HG03108 (cell line): ENCODE results near the gene NAA38.
"Not testable (repeated sequence)": the region's sequence is repeated elsewhere in the genome, so short reads cannot be mapped to it uniquely, and the experiment has no call there.

Experiments
- ATAC-seq: cut with Tn5 transposase; IDR thresholded peaks from one replicate; pipeline ENCODE4 v1.9.1; 2021; ENCODE audit warnings: moderate library complexity; ENCODE audit not compliant: unreplicated experiment

NAA38 gene

GRCh38 chr17:7825206-7825990, 32.0 kb downstream of the NAA38 start:
- no peak for ATAC-seq

GRCh38 chr17:7824021-7824924, 33.1 kb downstream of the NAA38 start:
- ATAC-seq, result no peak

GRCh38 chr17:7823581-7824001, 33.8 kb downstream of the NAA38 start:
- ATAC-seq, result no peak

- ATAC-seq, result no peak
These were observed 35.2 kb downstream of the NAA38 start for GRCh38 chr17:7822126-7822525.

- no peak for ATAC-seq
These were observed 37.1 kb downstream of the NAA38 start for GRCh38 chr17:7820231-7820630.

- ATAC-seq, result no peak
These were observed 38.4 kb downstream of the NAA38 start for GRCh38 chr17:7818746-7819645.

- no peak for ATAC-seq
These were observed 39.3 kb downstream of the NAA38 start for GRCh38 chr17:7818026-7818425.

GRCh38 chr17:7817643-7817964, 39.8 kb downstream of the NAA38 start:
- ATAC-seq, result no peak

- ATAC-seq, result no peak
These were observed 40.3 kb downstream of the NAA38 start for GRCh38 chr17:7816926-7817642.

- ATAC-seq, result no peak
These were observed 42.4 kb downstream of the NAA38 start for GRCh38 chr17:7814969-7815368.

- ATAC-seq, result no peak
These were observed 46.1 kb downstream of the NAA38 start for GRCh38 chr17:7811251-7811650.

- not testable (repeated sequence) for ATAC-seq
These were observed 47.5 kb downstream of the NAA38 start for GRCh38 chr17:7809791-7810343.

- no peak for ATAC-seq
These were observed 48.1 kb downstream of the NAA38 start for GRCh38 chr17:7809086-7809790.

- ATAC-seq, result no peak
These were observed 50.2 kb downstream of the NAA38 start for GRCh38 chr17:7807206-7807605.
